ENCODE data around the gene PROSER3.

PROSER3 gene

GRCh38 chr19:35731779-35732405 is 26.1 kb upstream of the PROSER3 start:
- Histone ChIP-seq H3K27ac (replicated peaks) (no peak overlapping the region), H3K27me3 (ENCODE audit: insufficient read depth, poor library complexity, severe bottlenecking) (no peaks in the 10 kb centered on the region), H3K4me3 (replicated peaks; ENCODE audit: insufficient read depth, low read length) (no peak overlapping the region)
- DNase-seq (ENCODE audit: low read depth in 1 of 2, low spot score in 1 of 2), result no peak
- TF ChIP-seq CTCF (IDR thresholded peaks at IDR 0.05; ENCODE audit: insufficient read depth, low read length) (no peak), POLR2AphosphoS5 (IDR thresholded peaks at IDR 0.05; ENCODE audit: low read depth) (no peak; the same call in 1 of the 2 replicates), SPI1 (IDR thresholded peaks at IDR 0.05; ENCODE audit: borderline replicate concordance, low read depth) (no peak), GABPA (IDR thresholded peaks at IDR 0.05; ENCODE audit: low read depth) (no peak)
- TF ChIP-seq, protein P1, sequence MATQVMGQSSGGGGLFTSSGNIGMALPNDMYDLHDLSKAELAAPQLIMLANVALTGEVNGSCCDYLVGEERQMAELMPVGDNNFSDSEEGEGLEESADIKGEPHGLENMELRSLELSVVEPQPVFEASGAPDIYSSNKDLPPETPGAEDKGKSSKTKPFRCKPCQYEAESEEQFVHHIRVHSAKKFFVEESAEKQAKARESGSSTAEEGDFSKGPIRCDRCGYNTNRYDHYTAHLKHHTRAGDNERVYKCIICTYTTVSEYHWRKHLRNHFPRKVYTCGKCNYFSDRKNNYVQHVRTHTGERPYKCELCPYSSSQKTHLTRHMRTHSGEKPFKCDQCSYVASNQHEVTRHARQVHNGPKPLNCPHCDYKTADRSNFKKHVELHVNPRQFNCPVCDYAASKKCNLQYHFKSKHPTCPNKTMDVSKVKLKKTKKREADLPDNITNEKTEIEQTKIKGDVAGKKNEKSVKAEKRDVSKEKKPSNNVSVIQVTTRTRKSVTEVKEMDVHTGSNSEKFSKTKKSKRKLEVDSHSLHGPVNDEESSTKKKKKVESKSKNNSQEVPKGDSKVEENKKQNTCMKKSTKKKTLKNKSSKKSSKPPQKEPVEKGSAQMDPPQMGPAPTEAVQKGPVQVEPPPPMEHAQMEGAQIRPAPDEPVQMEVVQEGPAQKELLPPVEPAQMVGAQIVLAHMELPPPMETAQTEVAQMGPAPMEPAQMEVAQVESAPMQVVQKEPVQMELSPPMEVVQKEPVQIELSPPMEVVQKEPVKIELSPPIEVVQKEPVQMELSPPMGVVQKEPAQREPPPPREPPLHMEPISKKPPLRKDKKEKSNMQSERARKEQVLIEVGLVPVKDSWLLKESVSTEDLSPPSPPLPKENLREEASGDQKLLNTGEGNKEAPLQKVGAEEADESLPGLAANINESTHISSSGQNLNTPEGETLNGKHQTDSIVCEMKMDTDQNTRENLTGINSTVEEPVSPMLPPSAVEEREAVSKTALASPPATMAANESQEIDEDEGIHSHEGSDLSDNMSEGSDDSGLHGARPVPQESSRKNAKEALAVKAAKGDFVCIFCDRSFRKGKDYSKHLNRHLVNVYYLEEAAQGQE (IDR thresholded peaks at IDR 0.05; ENCODE audit: insufficient replicate concordance, low read depth), result no peak

DNA sequence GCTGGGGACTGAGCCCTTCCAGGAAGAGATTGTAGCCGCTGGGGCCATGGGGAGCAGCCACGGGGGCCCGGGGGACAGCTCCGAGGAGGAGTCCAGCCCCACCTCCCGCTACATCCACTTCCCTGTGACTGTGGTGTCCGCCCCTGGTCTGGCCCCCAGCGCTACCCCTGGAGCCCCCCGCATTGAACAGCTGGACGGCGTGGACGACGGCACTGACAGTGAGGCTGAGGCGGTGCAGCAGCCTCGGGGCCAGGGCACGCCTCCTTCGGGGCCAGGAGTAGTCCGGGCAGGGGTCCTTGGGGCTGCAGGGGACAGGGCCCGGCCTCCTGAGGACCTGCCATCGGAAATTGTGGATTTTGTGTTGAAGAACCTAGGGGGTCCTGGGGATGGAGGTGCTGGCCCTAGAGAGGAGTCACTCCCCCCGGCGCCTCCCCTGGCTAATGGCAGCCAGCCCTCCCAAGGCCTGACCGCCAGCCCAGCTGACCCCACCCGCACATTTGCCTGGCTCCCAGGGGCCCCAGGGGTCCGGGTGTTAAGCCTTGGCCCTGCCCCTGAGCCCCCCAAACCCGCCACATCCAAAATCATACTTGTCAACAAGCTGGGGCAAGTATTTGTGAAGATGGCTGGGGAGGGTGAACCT is 25.3 kb upstream of the PROSER3 start:
- H3K27ac ChIP-seq (replicated peaks), result no peak overlapping the region
- H3K27me3 ChIP-seq (ENCODE audit: insufficient read depth, poor library complexity, severe bottlenecking), result no peaks in the 10 kb centered on the region
- H3K4me3 ChIP-seq (replicated peaks; ENCODE audit: insufficient read depth, low read length), result no peak overlapping the region
- TF ChIP-seq CTCF (IDR thresholded peaks at IDR 0.05; ENCODE audit: insufficient read depth, low read length) (no peak), GABPA (IDR thresholded peaks at IDR 0.05; ENCODE audit: low read depth) (no peak), SPI1 (IDR thresholded peaks at IDR 0.05; ENCODE audit: borderline replicate concordance, low read depth) (no peak), POLR2AphosphoS5 (IDR thresholded peaks at IDR 0.05; ENCODE audit: low read depth) (no peak)
- TF ChIP-seq, protein P1 (IDR thresholded peaks at IDR 0.05; ENCODE audit: insufficient replicate concordance, low read depth), result no peak
- DNase-seq (ENCODE audit: low read depth in 1 of 2, low spot score in 1 of 2), result no peak

GRCh38 chr19:35733180-35734125 is 24.5 kb upstream of the PROSER3 start:
- TF ChIP-seq, protein P1 (IDR thresholded peaks at IDR 0.05; ENCODE audit: insufficient replicate concordance, low read depth), result no peak
- TF ChIP-seq GABPA (IDR thresholded peaks at IDR 0.05; ENCODE audit: low read depth), result no peak
- TF ChIP-seq CTCF (IDR thresholded peaks at IDR 0.05; ENCODE audit: insufficient read depth, low read length), result no peak
- no peak for TF ChIP-seq POLR2AphosphoS5 (IDR thresholded peaks at IDR 0.05; ENCODE audit: low read depth)
- TF ChIP-seq SPI1 (IDR thresholded peaks at IDR 0.05; ENCODE audit: borderline replicate concordance, low read depth), result no peak
- H3K4me3 ChIP-seq (replicated peaks; ENCODE audit: insufficient read depth, low read length), result no peak overlapping the region
- no peak for DNase-seq (ENCODE audit: low read depth in 1 of 2, low spot score in 1 of 2)
- H3K27ac ChIP-seq (replicated peaks), result no peak overlapping the region
- H3K27me3 ChIP-seq (ENCODE audit: insufficient read depth, poor library complexity, severe bottlenecking), result no peaks in the 10 kb centered on the region
